Thyroid gland (tissue), 4 donors: Measurements from ENCODE around the gene DUSP22.

ENCODE experiments used
- CTCF ChIP-seq, 6 experiments: fragments of 200-600 bp in 3 of 6; fragments of 450-650 bp in 3 of 6; sonication (generic) in 3 of 6; IDR thresholded peaks; one replicate each; pipeline ENCODE4 v1.5.1; 2016 to 2019; ENCODE audit warnings: antibody characterized with exemption in 6 of 6, mild to moderate bottlenecking in 2 of 6, inconsistent platforms in 1 of 6, moderate library complexity in 1 of 6
- POLR2A ChIP-seq, 2 donors: fragments of 450-650 bp; IDR thresholded peaks; one replicate each; pipeline ENCODE4 v1.6.1; 2017; ENCODE audit warnings: antibody characterized with exemption in 2 of 2, mild to moderate bottlenecking in 2 of 2, moderate library complexity in 1 of 2

- TF ChIP-seq CTCF (IDR thresholded peaks at IDR 0.05) (no peak), POLR2A (IDR thresholded peaks at IDR 0.05) (no peak)
These were observed 36.6 kb downstream of the DUSP22 start for GRCh38 chr6:328924-329323.
